IMR-90 (cell line): Measurements from ENCODE around the gene STAT5A.

ENCODE experiments used
- BHLHE40 ChIP-seq: fragments of 150-350 bp; IDR thresholded peaks from 2 replicates; pipeline ENCODE4 v1.6.1; 2016; ENCODE audit warnings: mild to moderate bottlenecking, low read depth, low read length
- CEBPB ChIP-seq: IDR thresholded peaks from 2 replicates; pipeline ENCODE4 v1.6.1; 2012; ENCODE audit warnings: low read depth, low read length, improper control_type of control experiment
- CHD1 ChIP-seq: IDR thresholded peaks from 2 replicates; pipeline ENCODE4 v1.6.1; 2012; ENCODE audit warnings: low read depth, low read length, improper control_type of control experiment
- MAFK ChIP-seq: IDR thresholded peaks from 2 replicates; pipeline ENCODE4 v1.6.1; 2012; ENCODE audit warnings: low read depth, low read length, improper control_type of control experiment
- MAZ ChIP-seq: IDR thresholded peaks from 2 replicates; pipeline ENCODE4 v1.6.1; 2012; ENCODE audit warnings: low read depth, mild to moderate bottlenecking, low read length, improper control_type of control experiment, moderate library complexity, borderline replicate concordance
- NFE2L2 ChIP-seq: fragments of 150-350 bp; IDR thresholded peaks from 2 replicates; pipeline ENCODE4 v1.6.1; 2016; ENCODE audit warnings: low read depth, mild to moderate bottlenecking, low read length
- POLR2A ChIP-seq: IDR thresholded peaks from 2 replicates; pipeline ENCODE4 v1.6.1; 2012; ENCODE audit warnings: mild to moderate bottlenecking, low read depth, low read length
- RAD21 ChIP-seq: IDR thresholded peaks from 2 replicates; pipeline ENCODE4 v1.6.1; 2012; ENCODE audit warnings: low read length, improper control_type of control experiment
- RCOR1 ChIP-seq: IDR thresholded peaks from 2 replicates; pipeline ENCODE4 v1.6.1; 2012; ENCODE audit warnings: mild to moderate bottlenecking, low read length, improper control_type of control experiment; ENCODE audit not compliant: insufficient replicate concordance
- RFX5 ChIP-seq: IDR thresholded peaks from 2 replicates; pipeline ENCODE4 v1.8.0; 2012; ENCODE audit warnings: low read depth, mild to moderate bottlenecking, low read length, moderate library complexity
- TF ChIP-seq, protein P1 (sequence below): conservative IDR thresholded peaks from 2 replicates; pipeline ENCODE4 v1.5.1; 2012; ENCODE audit warnings: mild to moderate bottlenecking, low read depth, low read length, improper control_type of control experiment
- TF ChIP-seq, protein P2 (sequence below): fragments of 150-350 bp; IDR thresholded peaks from 2 replicates; pipeline ENCODE4 v1.6.1; 2016; ENCODE audit warnings: low read depth, mild to moderate bottlenecking, low read length, moderate library complexity, borderline replicate concordance
- TF ChIP-seq, protein P3 (sequence below): fragments of 150-350 bp; IDR thresholded peaks from 2 replicates; pipeline ENCODE4 v1.6.1; 2017; ENCODE audit warnings: mild to moderate bottlenecking, antibody characterized with exemption, low read length, low read depth

GRCh38 chr17:42342242-42343008 is 54.1 kb downstream of the STAT5A start:
- TF ChIP-seq, protein P1, sequence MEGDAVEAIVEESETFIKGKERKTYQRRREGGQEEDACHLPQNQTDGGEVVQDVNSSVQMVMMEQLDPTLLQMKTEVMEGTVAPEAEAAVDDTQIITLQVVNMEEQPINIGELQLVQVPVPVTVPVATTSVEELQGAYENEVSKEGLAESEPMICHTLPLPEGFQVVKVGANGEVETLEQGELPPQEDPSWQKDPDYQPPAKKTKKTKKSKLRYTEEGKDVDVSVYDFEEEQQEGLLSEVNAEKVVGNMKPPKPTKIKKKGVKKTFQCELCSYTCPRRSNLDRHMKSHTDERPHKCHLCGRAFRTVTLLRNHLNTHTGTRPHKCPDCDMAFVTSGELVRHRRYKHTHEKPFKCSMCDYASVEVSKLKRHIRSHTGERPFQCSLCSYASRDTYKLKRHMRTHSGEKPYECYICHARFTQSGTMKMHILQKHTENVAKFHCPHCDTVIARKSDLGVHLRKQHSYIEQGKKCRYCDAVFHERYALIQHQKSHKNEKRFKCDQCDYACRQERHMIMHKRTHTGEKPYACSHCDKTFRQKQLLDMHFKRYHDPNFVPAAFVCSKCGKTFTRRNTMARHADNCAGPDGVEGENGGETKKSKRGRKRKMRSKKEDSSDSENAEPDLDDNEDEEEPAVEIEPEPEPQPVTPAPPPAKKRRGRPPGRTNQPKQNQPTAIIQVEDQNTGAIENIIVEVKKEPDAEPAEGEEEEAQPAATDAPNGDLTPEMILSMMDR: no peak
- TF ChIP-seq BHLHE40 (no peak), RCOR1 (no peak), CEBPB (no peak), CHD1 (no peak), MAFK (no peak), RFX5 (no peak), POLR2A (no peak), MAZ (no peak), RAD21 (no peak), NFE2L2 (no peak)
- TF ChIP-seq, protein P2, sequence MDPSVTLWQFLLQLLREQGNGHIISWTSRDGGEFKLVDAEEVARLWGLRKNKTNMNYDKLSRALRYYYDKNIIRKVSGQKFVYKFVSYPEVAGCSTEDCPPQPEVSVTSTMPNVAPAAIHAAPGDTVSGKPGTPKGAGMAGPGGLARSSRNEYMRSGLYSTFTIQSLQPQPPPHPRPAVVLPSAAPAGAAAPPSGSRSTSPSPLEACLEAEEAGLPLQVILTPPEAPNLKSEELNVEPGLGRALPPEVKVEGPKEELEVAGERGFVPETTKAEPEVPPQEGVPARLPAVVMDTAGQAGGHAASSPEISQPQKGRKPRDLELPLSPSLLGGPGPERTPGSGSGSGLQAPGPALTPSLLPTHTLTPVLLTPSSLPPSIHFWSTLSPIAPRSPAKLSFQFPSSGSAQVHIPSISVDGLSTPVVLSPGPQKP: no peak
- TF ChIP-seq, protein P3, sequence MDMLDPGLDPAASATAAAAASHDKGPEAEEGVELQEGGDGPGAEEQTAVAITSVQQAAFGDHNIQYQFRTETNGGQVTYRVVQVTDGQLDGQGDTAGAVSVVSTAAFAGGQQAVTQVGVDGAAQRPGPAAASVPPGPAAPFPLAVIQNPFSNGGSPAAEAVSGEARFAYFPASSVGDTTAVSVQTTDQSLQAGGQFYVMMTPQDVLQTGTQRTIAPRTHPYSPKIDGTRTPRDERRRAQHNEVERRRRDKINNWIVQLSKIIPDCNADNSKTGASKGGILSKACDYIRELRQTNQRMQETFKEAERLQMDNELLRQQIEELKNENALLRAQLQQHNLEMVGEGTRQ: peak; percentile 55; the same call in 1 of the 2 replicates
